H1 (cell line): ENCODE measurements around the gene OMA1. TPM values are rescaled to one million over a fixed set of nuclear protein-coding genes. Genes with fewer than 3 reads are reported as not detected.

Experiments used
- CTCF ChIA-PET: fragments of 300-600 bp; sonication (Branson Sonifier 250); formaldehyde crosslinking; loops from one replicate; lab custom pipeline; 2021; ENCODE audit not compliant: partially characterized antibody; lab: Charles Lee
- POLR2A ChIA-PET: fragments of 300-600 bp; sonication (Branson Sonifier 250); formaldehyde crosslinking; loops from one replicate; lab custom pipeline; 2021; ENCODE audit warnings: inconsistent platforms; ENCODE audit not compliant: partially characterized antibody; lab: Charles Lee
- DNase-seq, 2 experiments: peaks; one replicate each; pipeline versions ENCODE4 v3.0.0 to v3.0.0-alpha.2; 2010 to 2022; ENCODE audit warnings: low spot score in 2 of 2, low read depth in 1 of 2, mixed read lengths in 1 of 2
- FAIRE-seq: peaks from 2 replicates; lab custom pipeline; 2011; peaks lifted over from hg19 to GRCh38; lab: Jason Lieb, UNC
- H2AFZ ChIP-seq: 2 replicates; pipeline ENCODE4 v1.8.1; 2012; ENCODE audit warnings: low read length, inconsistent platforms
- H2AK5ac ChIP-seq: 2 replicates; pipeline ENCODE4 v1.6.1; 2013; ENCODE audit warnings: low read depth, low read length
- H2BK120ac ChIP-seq: replicated peaks from 2 replicates; pipeline ENCODE3; 2013; ENCODE audit warnings: low read depth, low read length, inconsistent platforms
- H2BK12ac ChIP-seq: 2 replicates; pipeline ENCODE4 v1.6.1; 2013; ENCODE audit warnings: low read depth, low read length
- H2BK15ac ChIP-seq: 2 replicates; pipeline ENCODE4 v1.6.1; 2013; ENCODE audit warnings: low read length
- H2BK20ac ChIP-seq: 2 replicates; pipeline ENCODE4 v1.6.1; 2013; ENCODE audit warnings: low read length
- H2BK5ac ChIP-seq: 2 replicates; pipeline ENCODE4 v1.6.1; 2013; ENCODE audit warnings: low read depth, low read length
- H3K14ac ChIP-seq: 2 replicates; pipeline ENCODE4 v1.6.1; 2013; ENCODE audit warnings: inconsistent platforms; ENCODE audit not compliant: insufficient read length
- H3K18ac ChIP-seq: 2 replicates; pipeline ENCODE4 v1.6.1; 2013; ENCODE audit warnings: low read length; ENCODE audit errors: extremely low read depth
- H3K23ac ChIP-seq: 2 replicates; pipeline ENCODE4 v1.6.1; 2013; ENCODE audit warnings: inconsistent platforms; ENCODE audit not compliant: insufficient read length
- H3K23me2 ChIP-seq: 2 replicates; pipeline ENCODE4 v1.6.1; 2013; ENCODE audit warnings: low read depth, low read length
- H3K27ac ChIP-seq: 2 replicates; pipeline ENCODE4 v1.6.1; 2011; ENCODE audit warnings: low read depth, low read length, inconsistent platforms
- H3K27me3 ChIP-seq, 4 experiments: replicated peaks in 1 of 4; 1 replicate in 1 of 4; 2 replicates in 3 of 4; pipeline versions ENCODE4 v1.6.1 to v1.8.1; 2011 to 2013; ENCODE audit warnings: low read length in 3 of 4, mild to moderate bottlenecking in 3 of 4, inconsistent platforms in 2 of 4, mixed read lengths in 2 of 4, moderate library complexity in 1 of 4; ENCODE audit not compliant: control insufficient read depth in 3 of 4, insufficient read depth in 3 of 4; ENCODE audit errors: extremely low read depth in 1 of 4
- H3K36me3 ChIP-seq, 4 experiments: 2 replicates each; pipeline versions ENCODE4 v1.6.1 to v1.8.1; 2011 to 2013; ENCODE audit warnings: mild to moderate bottlenecking in 4 of 4, low read length in 3 of 4, moderate library complexity in 2 of 4, control low read depth in 1 of 4, inconsistent platforms in 1 of 4; ENCODE audit not compliant: insufficient read depth in 4 of 4, control insufficient read depth in 2 of 4
- H3K4ac ChIP-seq: replicated peaks from 2 replicates; pipeline ENCODE3; 2013; ENCODE audit warnings: low read length, low read depth, mixed read lengths, inconsistent platforms; ENCODE audit not compliant: insufficient read length
- H3K4me1 ChIP-seq, 4 experiments: replicated peaks in 1 of 4; 1 replicate in 1 of 4; 2 replicates in 3 of 4; pipeline versions ENCODE4 v1.6.1 to v1.8.1; 2011 to 2013; ENCODE audit warnings: low read length in 3 of 4, inconsistent platforms in 2 of 4, mixed read lengths in 1 of 4; ENCODE audit not compliant: insufficient read depth in 4 of 4, control insufficient read depth in 3 of 4
- H3K4me2 ChIP-seq, 2 experiments: 2 replicates each; pipeline versions ENCODE4 v1.6.1 to v1.8.1; 2011 to 2013; ENCODE audit warnings: low read depth in 2 of 2, low read length in 2 of 2, control low read depth in 1 of 2, inconsistent platforms in 1 of 2, mild to moderate bottlenecking in 1 of 2; ENCODE audit not compliant: insufficient read depth in 1 of 2
- H3K4me3 ChIP-seq, 4 experiments: fragments of 200-600, 300-600 bp in 1 of 4; sonication (generic), shearing (Covaris generic), sonication (Bioruptor Twin) in 1 of 4; 2 replicates each; pipeline versions ENCODE4 v1.5.1 to v1.8.1; 2011 to 2016; ENCODE audit warnings: low read length in 4 of 4, low read depth in 3 of 4, control low read depth in 2 of 4, inconsistent platforms in 2 of 4, mild to moderate bottlenecking in 2 of 4, mixed read lengths in 1 of 4, moderate library complexity in 1 of 4; ENCODE audit not compliant: insufficient read depth in 2 of 4; ENCODE audit errors: extremely low read depth in 1 of 4
- H3K56ac ChIP-seq: replicated peaks from 2 replicates; pipeline ENCODE3; 2013; ENCODE audit warnings: low read depth, mild to moderate bottlenecking, mixed read lengths, low read length, inconsistent platforms; ENCODE audit not compliant: insufficient read length
- H3K79me1 ChIP-seq: 2 replicates; pipeline ENCODE4 v1.6.1; 2013; ENCODE audit warnings: low read depth, low read length, control low read depth
- H3K79me2 ChIP-seq, 2 experiments: 2 replicates each; pipeline versions ENCODE4 v1.6.1 to v1.8.1; 2012 to 2013; ENCODE audit warnings: low read length in 2 of 2, mild to moderate bottlenecking in 2 of 2, inconsistent platforms in 1 of 2; ENCODE audit not compliant: insufficient read depth in 2 of 2, control insufficient read depth in 1 of 2
- H3K9ac ChIP-seq, 4 experiments: replicated peaks in 1 of 4; 1 replicate in 1 of 4; 2 replicates in 3 of 4; pipeline versions ENCODE4 v1.6.1 to v1.8.1; 2011 to 2013; ENCODE audit warnings: low read depth in 3 of 4, low read length in 3 of 4, control low read depth in 2 of 4, mild to moderate bottlenecking in 2 of 4, moderate library complexity in 2 of 4, inconsistent platforms in 1 of 4; ENCODE audit errors: extremely low read depth in 1 of 4
- H3K9me3 ChIP-seq, 2 experiments: 2 replicates each; pipeline versions ENCODE4 v1.6.1 to v1.8.1; 2012 to 2013; ENCODE audit warnings: mild to moderate bottlenecking in 2 of 2, moderate library complexity in 2 of 2, control low read depth in 1 of 2, inconsistent platforms in 1 of 2, low read depth in 1 of 2, low read length in 1 of 2, mixed read lengths in 1 of 2; ENCODE audit not compliant: insufficient read depth in 2 of 2
- H4K20me1 ChIP-seq, 2 experiments: replicated peaks in 1 of 2; 2 replicates each; pipeline versions ENCODE3 to v1.8.1; 2011 to 2013; ENCODE audit warnings: inconsistent platforms in 2 of 2, low read length in 2 of 2, mild to moderate bottlenecking in 1 of 2; ENCODE audit not compliant: insufficient read depth in 2 of 2, control insufficient read depth in 1 of 2
- H4K5ac ChIP-seq: 2 replicates; pipeline ENCODE4 v1.6.1; 2013; ENCODE audit warnings: low read length, low read depth, mixed read lengths, inconsistent platforms; ENCODE audit not compliant: insufficient read length
- H4K8ac ChIP-seq: 2 replicates; pipeline ENCODE4 v1.8.0; 2013; ENCODE audit warnings: mild to moderate bottlenecking, moderate library complexity, low read length, inconsistent platforms; ENCODE audit not compliant: insufficient read depth; ENCODE audit errors: extremely low read depth
- H4K91ac ChIP-seq: replicated peaks from 2 replicates; pipeline ENCODE3; 2013; ENCODE audit warnings: low read length, mixed read lengths, inconsistent platforms; ENCODE audit not compliant: insufficient read length
- BCL11A ChIP-seq, 2 experiments: IDR thresholded peaks; one replicate each; pipeline ENCODE4 v1.6.1; 2011; ENCODE audit warnings: low read depth in 2 of 2, low read length in 2 of 2, mild to moderate bottlenecking in 2 of 2
- HDAC2 ChIP-seq, 2 experiments: fragments of 300-600 bp in 1 of 2; sonication (generic) in 1 of 2; IDR thresholded peaks; 2 replicates each; pipeline ENCODE4 v1.6.1; 2011 to 2012; ENCODE audit warnings: low read depth in 2 of 2, low read length in 2 of 2, mild to moderate bottlenecking in 2 of 2, moderate library complexity in 2 of 2, borderline replicate concordance in 1 of 2, inconsistent platforms in 1 of 2
- KDM5A ChIP-seq: fragments of 200-600 bp; IDR thresholded peaks from 2 replicates; pipeline ENCODE4 v1.7.1; 2012; ENCODE audit warnings: mild to moderate bottlenecking, low read length, inconsistent platforms, mixed read lengths
- NANOG ChIP-seq: IDR thresholded peaks from 2 replicates; pipeline ENCODE4 v1.6.1; 2011; ENCODE audit warnings: low read length, low read depth, mild to moderate bottlenecking, inconsistent platforms; ENCODE audit not compliant: insufficient read depth, poor library complexity, severe bottlenecking
- RAD21 ChIP-seq, 2 experiments: IDR thresholded peaks in 1 of 2; conservative IDR thresholded peaks in 1 of 2; 2 replicates each; pipeline ENCODE4 v1.6.1; 2011; ENCODE audit warnings: low read depth in 2 of 2, low read length in 2 of 2, improper control_type of control experiment in 1 of 2, inconsistent platforms in 1 of 2, mild to moderate bottlenecking in 1 of 2, moderate library complexity in 1 of 2
- RNF2 ChIP-seq: fragments of 200-900, 300-1000 bp; sonication (generic); IDR thresholded peaks from 2 replicates; pipeline ENCODE4 v1.7.1; 2016; ENCODE audit warnings: borderline replicate concordance, low read depth, mild to moderate bottlenecking, antibody characterized with exemption, low read length; ENCODE audit not compliant: poor library complexity, severe bottlenecking; ENCODE audit errors: missing control alignments
- SP2 ChIP-seq: IDR thresholded peaks from 2 replicates; pipeline ENCODE4 v1.6.1; 2012; ENCODE audit warnings: mild to moderate bottlenecking, low read length, inconsistent platforms
- SUZ12 ChIP-seq: fragments of 200-600 bp; sonication (generic); IDR thresholded peaks from 2 replicates; pipeline ENCODE4 v1.6.1; 2012; ENCODE audit warnings: mild to moderate bottlenecking, inconsistent platforms, low read length, moderate library complexity, mixed read lengths
- WGBS, 2 experiments: shearing (Covaris generic) in 1 of 2; methylation state at CpG; one replicate each; pipeline versions ENCODE4 v1.1.6 to v1.1.7; 2013 to 2015; ENCODE audit warnings: low lambda C conversion rate in 2 of 2, mixed read lengths in 2 of 2, inconsistent platforms in 1 of 2, low coverage in 1 of 2, missing lambda C conversion rate in 1 of 2; ENCODE audit not compliant: insufficient replicate concordance in 2 of 2, insufficient coverage in 1 of 2, insufficient read length in 1 of 2; ENCODE audit errors: extremely low coverage in 1 of 2, missing lambda C conversion rate in 1 of 2; 5-methylcytosine and 5-hydroxymethylcytosine counted together
- polyA plus RNA-seq, 7 experiments: library from polyadenylated mRNA; depleted of rRNA in 3 of 7; stranded (reverse) in 5 of 7; unstranded in 2 of 7; fragments of >200 nt in 5 of 7; fragments of 200-250 nt in 2 of 7; gene quantifications; 1 replicate in 5 of 7; 2 replicates in 1 of 7; 4 replicates in 1 of 7; pipeline versions ENCODE4 v1.2.1 to v1.2.3, GENCODE V29; 2011 to 2013; ENCODE audit warnings: missing spikeins in 2 of 7, mixed read lengths in 2 of 7
- total RNA-seq: library from RNA; stranded (reverse); fragmentation: NEBNext Ultra II Directional; extraction: Animal tissue kit (Norgen Biotek cat#: 25700); gene quantifications from 2 replicates; pipeline ENCODE4 v1.2.1, GENCODE V29; 2021

OMA1 gene
- total and polyA plus RNA-seq, 2 of the 8 experiments (the other 6 are each of a cell fraction or from before 2014, with no cell fraction given): 7.7 to 11.7 TPM

DNA sequence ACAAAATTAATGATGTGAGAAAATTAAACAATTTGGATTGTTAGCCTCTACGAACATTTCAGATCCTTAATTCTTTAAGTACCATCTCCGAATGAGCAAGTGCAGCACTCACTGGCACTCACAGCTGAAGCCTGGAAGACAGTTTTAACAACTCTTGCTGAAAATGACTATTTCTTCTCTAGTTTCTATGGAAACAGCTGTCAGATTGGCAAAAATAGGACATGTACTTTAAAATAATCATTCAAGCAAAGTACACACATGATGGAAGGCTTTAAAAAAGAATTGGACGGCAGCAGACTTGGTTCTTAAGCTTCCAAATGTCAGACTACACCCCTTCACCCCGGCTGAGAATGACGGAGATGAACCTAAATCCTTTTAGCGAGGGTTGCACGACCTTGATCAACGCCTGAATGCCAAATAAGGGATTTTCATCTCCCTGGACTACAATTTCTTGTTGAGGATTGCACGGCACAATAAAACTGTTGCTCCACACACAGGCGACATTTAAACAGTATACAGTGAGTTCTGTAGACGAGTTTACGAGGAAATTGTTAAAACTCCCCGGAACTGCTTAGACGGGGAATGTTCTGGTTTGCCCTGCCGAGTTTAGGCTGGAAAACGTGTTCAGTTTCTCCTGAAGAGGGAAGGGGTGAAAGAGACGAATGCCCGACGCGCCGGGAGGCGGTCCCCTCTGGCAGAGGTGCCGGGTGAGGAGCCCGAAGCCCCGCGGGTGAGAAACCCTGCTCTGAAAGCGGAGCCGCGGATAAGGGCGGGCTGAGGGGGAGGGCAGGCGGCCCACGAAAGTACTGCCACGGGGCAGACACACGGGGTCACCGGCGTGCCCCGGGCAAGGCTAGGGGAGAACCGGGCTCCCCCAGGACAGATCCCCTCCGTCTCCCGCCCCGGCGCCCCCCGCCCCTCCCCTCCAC is 671 bp downstream of the OMA1 start:
- peak overlapping the region; percentile 90; the same call in 1 of the 2 replicates for H2AFZ ChIP-seq
- no peak overlapping the region for H4K91ac ChIP-seq
- peak overlapping the region; percentile 0; the same call in 1 of the 2 replicates for H2BK5ac ChIP-seq
- H3K36me3 ChIP-seq: no peaks in the 10 kb centered on the region
- CTCF ChIA-PET: interaction anchor here (0.6 to 1.9 kb wide), 11 partner anchors 13 to 1238 kb away, joined by 3 to 8 read pairs (median 4); no protein-coding TSS in a partner anchor
- H3K79me2 ChIP-seq: no peaks in the 10 kb centered on the region
- DNase-seq (peak; percentile 5 to 64), FAIRE-seq (no peak)
- no peak overlapping the region for H2AK5ac ChIP-seq
- H3K79me1 ChIP-seq: no peaks in the 10 kb centered on the region
- no peak overlapping the region; the same call in 1 of the 2 replicates for H2BK20ac ChIP-seq
- 0 out of 2 replicates have a peak overlapping the region, but pooled peaks have one; percentile 43 for H4K8ac ChIP-seq
- no peak overlapping the region for H3K23ac ChIP-seq
- H3K23me2 ChIP-seq: peaks cover 6% of the 10 kb centered on the region; the same call in 1 of the 2 replicates
- no peak overlapping the region for H2BK12ac ChIP-seq
- H3K18ac ChIP-seq: no peak overlapping the region
- peak overlapping the region; percentile 40 to 78 (median 52) for H3K9ac ChIP-seq
- peak overlapping the region; percentile 70 to 78 (median 73) for H3K4me3 ChIP-seq
- peak overlapping the region; percentile 9 for H3K27ac ChIP-seq
- H3K4me1 ChIP-seq: peaks cover 0 to 2% (median 0%) of the 10 kb centered on the region in 4 experiments; a peak in 3 of 7 replicates
- H2BK15ac ChIP-seq: no peak overlapping the region
- POLR2A ChIA-PET: interaction anchor here (0.7 to 0.8 kb wide), 2 partner anchors 19 to 676 kb away, joined by 3 to 4 read pairs; no protein-coding TSS in a partner anchor
- H3K4me2 ChIP-seq: peak overlapping the region; percentile 73 to 90
- no peaks in the 10 kb centered on the region for H3K27me3 ChIP-seq
- H3K14ac ChIP-seq: no peak overlapping the region
- H3K4ac ChIP-seq: no peak overlapping the region
- H4K20me1 ChIP-seq: no peaks in the 10 kb centered on the region
- no peaks in the 10 kb centered on the region for H3K9me3 ChIP-seq
- H4K5ac ChIP-seq: peak overlapping the region; percentile 28
- 10% methylated on average over 21 of the region's 43 CpGs; no CpG with 5 or more reads in 1 of the 2 experiments for WGBS, 2 experiments
- H3K56ac ChIP-seq: peak overlapping the region; percentile 80
- H2BK120ac ChIP-seq: no peak overlapping the region
- no peak for TF ChIP-seq SUZ12
- no peak for TF ChIP-seq RNF2
- TF ChIP-seq SP2: no peak
- TF ChIP-seq RAD21 (IDR thresholded peaks at IDR 0.05 in 1 of 2, conservative IDR thresholded peaks at IDR 0.05 in 1 of 2; ENCODE audit: low read depth in 2 of 2, low read length in 2 of 2): no peak; a peak in 1 of 4 replicates
- no peak for TF ChIP-seq KDM5A
- TF ChIP-seq NANOG: no peak
- no peak for TF ChIP-seq BCL11A (IDR thresholded peaks at IDR 0.05; ENCODE audit: low read depth in 2 of 2, low read length in 2 of 2)
- TF ChIP-seq HDAC2 (IDR thresholded peaks at IDR 0.05; ENCODE audit: borderline replicate concordance in 1 of 2, low read depth in 2 of 2, low read length in 2 of 2): peak in 1 of 2 experiments; percentile 65; a peak in 2 of 4 replicates
